HG03095 (cell line): ENCODE data around the gene PNPLA8.
"Not testable (repeated sequence)": the region's sequence is repeated elsewhere in the genome, so short reads cannot be mapped to it uniquely, and the experiment has no call there.

Experiments used
- ATAC-seq: cut with Tn5 transposase; IDR thresholded peaks from one replicate; pipeline ENCODE4 v1.9.1; 2021; ENCODE audit warnings: moderate library complexity; ENCODE audit not compliant: unreplicated experiment

The PNPLA8 gene

DNA sequence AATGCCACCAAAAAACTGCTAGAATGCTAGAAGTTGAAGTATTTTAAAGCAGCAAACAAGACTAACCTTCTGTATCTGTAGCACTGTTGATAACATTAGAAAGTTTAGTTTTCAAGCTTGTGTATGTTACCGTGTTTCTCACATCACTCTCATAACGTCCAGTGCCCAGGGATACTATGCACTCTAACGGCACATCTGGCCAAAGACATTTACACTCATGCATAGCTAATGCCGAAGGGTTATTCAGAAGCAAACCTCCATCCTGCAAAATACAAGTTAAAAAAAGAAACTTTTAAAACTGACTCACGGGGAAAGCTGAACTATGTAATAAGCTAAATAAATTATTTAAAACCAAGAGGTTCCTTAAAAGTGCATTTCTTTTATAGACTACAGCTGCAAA lies 46.8 kb downstream of the PNPLA8 start:
- ATAC-seq, result no peak

DNA sequence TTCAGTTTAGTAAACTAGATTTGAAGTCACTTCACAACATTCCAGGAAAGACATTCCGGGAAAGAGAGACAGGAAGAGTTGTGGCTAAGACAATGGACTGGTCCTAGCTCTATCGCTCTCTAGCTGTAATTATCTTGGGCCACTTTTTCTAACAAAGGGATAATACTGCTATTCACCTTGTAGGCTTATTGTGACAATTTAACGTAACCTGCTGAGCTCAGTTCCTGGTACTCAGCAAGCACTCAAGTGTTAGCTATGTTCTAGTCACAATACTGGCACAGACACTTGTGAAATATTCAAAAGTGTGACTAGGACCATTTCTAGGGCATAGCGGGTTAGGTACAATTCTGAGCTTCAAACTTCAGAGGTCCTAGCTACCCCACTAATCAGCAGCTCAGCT lies 57.7 kb downstream of the PNPLA8 start:
- no peak for ATAC-seq

DNA sequence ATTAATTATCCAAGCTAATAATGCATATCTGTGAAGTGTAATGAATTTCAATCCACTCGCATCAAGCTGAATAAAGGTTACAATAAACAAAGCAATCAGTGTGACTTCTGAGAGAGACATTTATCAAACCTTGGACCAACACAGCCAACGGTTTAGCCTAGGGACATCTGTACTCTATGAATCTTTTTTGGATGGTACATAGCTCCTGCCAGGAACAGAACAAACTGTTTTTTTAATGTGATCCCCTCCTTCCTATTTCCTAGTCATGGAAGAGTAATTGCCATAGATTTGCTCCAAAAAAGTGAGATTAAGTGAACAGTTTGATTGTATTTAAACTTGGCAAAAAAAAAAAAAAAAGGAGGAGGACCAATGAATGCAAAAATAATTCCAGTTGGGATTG lies 58.5 kb downstream of the PNPLA8 start:
- ATAC-seq, result no peak

DNA sequence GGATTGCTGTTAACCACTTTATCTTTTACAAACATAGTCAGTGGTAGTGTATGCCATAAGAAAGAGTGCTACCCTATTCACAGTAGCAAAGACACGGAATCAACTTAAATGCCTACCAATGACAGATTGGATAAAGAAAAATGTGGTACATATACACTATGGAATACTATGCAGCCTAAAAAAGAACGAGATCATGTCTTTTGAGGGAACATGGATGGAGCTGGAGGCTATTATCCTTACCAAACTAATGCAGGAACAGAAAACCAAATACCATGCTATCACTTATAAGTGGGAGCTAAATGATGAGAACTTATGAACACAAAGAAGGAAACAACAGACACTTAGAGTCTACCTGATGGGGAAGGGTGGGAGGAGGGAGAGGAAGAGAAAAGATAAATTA lies 59.6 kb downstream of the PNPLA8 start:
- ATAC-seq, result not testable (repeated sequence)

DNA sequence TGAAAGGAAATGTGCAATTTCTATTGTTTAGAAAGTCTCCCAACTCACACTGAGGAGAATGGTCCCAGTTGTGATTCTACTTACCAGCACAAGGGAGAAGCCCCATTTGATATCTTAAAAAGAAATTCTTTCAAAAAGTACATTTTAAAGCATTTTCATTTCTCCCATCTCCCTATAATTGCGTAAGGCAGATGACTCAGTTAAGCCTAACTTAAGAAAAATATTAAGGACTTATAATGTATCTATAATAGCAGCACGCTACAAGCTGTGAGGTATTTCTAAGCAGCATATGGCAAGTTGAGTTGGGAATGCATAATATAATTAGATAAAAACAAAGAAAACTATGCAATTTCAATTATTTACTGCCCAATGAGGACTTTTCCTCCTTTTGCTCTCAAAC lies 61.2 kb downstream of the PNPLA8 start:
- no peak for ATAC-seq

DNA sequence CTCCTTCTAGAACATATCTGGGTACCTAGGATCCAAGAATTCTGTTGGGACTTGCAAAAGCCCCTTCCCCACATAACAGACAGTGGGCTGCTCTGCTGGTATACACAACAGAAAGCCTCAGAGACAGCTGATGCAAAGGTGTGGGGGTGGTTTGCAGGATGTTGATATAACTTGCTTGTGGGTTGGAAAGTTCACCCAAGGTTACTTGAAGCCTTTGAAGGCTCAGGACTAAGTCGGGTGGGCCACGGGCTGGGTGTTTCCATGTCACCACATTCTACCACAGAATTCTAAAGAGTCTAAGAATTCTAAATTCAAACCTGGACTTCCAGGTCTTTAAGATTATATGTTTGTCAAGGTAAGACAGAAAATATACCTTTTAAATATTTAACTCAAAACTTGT lies 62.3 kb downstream of the PNPLA8 start:
- no peak for ATAC-seq

DNA sequence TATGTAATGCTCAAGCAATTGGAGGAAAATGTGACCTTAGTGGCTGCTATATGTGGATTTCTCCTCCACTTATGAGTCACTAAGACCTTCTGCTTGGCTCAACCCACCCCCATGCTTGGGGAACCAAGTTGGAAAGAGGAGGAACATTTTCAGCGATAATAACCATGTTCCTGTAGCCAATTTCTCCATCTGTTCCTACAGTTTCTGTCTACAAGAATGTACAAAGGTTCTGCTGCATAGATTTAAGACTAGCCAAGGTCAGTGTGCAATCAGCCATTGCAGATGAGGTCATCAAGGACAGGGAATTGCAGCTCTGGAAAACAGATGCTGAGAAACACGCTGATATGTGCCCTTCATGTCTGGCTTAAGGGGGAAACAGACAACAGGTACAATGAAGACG lies 64.1 kb downstream of the PNPLA8 start:
- no peak for ATAC-seq

DNA sequence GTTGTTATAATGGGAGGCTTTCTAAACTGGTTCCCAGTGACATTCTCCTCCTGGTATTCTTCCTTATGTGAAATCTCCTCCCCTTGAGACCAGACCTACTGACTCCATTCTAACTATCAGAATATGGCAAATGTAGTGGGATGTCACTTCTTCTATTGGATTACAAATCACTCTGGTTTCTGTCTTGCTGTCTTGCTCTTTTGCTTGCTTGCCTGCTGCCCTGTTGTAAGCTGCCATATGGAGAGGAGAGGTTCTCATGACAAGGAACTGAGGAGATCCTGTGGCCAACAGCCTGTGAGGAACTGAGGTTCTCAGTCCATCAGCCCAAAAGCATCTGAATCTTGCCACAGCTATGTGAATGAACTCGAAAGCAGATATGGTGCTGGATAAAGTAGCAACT lies 65.0 kb downstream of the PNPLA8 start:
- no peak for ATAC-seq

DNA sequence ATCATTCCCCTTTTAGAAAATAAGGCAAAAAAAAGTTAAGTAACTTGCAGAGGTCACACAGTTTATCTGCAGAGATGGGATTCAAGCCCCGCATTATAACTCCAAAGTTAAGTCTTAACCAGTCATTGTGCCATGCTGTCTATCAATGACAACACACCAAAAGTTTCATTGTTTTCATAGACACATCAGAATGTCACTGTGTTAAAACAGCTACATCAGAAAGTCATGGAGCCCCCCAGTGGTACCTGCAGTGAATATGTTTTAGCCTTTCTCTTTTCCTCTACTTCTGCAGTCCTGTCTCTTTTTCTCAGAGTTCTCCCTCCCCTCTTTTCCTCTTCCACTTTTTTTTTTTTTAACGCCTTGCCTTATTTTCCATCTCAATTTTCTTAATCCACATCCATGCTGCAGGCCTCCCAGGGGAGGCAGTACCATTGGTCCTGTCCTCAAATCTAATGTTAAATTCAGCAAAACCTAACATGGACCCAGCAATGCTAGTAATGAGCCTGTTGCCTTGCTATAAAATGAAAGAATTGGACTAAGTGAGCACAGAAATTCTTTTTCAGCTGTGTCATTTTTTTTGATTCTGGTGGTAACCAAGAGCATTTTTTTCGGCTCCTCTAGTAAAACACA lies 65.9 kb downstream of the PNPLA8 start:
- no peak for ATAC-seq

DNA sequence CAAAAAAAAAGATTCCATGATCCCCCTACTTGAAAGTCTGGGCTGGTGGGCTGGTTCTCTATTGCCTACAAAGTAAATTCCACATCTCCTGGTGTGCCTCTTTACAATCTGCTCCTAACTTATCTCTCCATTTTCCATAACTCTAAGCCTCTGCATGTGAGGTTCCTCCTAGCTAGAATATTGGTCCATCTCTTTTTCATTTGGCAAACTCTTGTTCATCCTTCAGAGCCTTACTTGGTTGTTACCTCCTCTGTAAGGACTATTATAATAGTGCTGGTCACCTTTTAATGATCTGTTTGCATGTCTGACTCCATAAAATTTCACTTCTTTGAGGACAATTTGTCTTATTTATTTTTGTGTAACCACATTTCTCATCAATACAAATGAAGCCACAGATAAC lies 68.1 kb downstream of the PNPLA8 start:
- no peak for ATAC-seq

DNA sequence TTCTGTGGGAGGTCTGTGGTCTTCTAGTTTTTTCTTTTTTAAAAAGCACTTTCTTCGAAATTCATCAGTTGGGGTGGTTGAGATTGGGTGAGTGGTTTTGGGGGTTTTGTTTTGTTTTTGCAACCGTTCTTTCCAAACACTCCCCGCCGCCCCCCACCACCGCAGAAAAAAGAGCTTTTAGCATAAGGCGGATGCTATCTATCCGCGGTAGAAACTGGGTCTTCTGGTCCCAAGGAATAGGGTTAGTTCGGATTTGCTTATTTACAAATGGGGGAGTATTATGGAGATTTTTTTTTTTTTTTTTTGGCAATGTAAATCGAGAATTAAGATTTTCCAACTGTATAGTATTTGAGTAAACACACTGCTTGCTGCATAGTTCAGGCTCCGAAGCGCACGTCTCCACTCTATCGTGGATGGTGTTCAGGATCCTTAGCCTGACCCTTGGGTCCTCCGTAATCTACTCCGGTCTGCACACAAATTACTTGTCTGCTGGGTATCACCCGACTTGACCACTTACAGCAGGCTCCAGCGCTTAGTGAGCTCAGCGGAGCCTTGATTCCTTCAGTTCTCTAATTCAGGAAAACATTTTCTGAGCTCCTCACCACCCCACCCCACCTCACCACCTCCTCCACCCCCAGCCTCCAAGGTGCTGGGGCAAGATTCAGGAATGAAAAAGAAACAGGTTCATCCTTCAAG lies 68.9 kb downstream of the PNPLA8 start:
- no peak for ATAC-seq

DNA sequence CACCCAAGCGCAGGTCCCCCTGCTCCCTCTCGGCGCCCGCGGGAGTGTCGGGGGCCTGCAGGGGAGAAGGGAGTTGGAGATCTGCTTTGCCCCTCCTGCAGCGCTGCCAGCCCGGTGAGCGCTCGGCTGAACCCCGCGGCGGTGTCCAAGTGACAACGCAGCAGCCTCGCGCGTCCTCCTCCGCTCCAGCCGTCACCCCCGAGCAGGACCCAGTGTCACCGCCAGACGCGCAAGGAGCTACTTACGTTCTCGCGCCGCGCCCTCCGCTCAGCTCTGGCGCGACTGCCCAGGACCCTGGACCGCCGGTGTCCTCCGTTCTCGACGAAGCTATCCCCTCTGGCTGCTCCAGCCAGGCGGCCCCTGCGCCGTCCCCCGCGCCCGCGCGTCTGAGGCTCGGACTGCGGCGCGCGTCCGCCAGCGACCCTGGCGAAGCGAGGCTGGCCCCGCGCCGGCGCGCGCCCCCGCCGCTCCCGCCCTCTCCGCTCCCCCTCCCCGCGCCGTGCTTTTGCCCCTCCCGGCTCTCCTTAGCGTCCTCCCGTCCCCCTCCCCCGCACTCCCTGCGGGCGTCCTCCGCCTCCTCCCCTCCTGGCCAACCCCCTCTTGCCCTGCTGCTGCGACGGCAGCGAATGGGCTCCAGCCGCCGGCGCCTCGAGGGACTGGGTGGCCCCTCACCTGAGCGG lies 69.8 kb downstream of the PNPLA8 start, which contains the start of gene NRCAM:
NRCAM (minus strand) TSS at position 439 of the 680 bp plus-strand sequence. CDS start 216,372 bp downstream, outside the sequence.
- ATAC-seq, result no peak

DNA sequence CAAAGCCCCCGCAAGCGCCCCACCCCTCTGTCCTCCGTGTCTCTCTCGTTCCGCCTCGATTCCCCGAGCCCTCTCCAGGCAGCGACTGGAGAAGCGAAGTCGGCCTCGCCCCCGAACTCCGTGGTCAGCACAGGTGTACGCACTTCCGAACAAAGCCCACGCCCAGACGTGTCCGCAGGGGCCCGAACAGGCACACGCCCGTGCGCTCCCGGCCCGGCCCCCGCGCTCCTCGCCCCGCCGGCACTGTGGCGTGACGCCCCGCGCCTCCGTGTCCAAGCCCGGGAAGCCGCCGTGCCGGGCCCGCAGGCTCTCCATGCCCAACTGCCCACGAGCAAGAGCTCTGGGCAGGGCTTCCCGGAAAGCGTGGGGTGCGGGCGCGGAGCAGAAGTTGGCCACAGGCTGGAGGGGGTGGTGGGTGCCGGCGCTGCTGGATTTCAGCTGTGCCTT lies 70.4 kb downstream of the PNPLA8 start:
- no peak for ATAC-seq

DNA sequence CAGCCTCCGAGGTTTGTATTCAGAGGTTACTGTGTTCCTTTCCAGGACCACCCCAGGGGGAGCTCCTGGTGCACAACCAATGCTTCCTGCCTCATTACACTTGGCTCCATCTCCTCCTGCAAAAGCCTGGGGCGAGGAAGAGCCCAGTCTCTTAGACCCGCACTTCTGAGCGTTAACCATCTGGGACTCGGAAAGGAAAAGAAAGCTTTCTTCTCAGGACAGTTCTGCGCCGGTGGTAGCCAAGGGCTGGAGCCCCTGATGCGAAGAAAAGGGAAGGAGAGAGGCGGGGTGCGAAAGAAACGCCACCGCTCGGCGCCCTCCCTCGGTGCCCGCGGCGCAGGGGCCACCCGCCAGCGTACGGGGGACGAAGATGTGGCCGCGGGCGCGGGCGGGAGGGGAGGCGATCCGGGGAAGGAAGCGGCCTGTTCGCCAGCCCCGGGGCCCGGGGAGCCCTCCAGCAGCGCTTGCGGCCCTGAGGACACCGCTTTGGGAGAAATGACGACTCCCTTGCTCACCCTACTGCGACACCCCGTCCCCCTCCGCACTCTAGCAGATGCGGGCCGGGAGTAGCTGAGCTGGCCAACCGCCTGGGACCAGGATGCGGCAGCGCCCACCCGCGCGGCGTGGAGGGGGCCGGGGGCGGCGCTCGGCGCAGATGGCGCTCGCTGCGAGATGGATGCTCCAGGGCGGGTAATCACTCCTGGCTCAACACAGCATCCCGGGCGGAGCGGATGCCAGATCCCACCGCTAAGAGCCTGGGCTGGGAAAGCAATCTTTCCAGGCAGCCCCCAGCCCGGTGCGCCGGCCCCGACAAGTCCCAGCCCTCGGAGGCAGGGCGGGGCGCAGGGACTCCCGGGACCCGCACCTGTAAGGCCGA lies 71.0 kb downstream of the PNPLA8 start:
- no peak for ATAC-seq

DNA sequence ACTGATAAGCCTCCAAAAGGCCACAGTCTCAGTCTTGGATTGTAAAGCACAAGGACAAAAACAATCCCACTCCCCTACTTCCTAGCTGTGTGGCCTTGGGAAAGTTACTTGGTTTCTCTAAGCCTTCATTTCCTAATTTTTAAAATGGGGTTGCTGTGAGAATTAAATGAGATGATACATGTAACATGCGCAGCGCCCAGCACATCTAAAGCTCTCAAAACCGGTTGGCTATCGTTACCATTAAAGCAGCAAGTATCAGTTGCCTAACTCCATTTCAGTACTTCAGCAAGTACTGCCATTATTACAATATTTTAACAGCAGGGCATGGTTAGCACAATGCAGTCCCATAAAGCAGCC lies 71.6 kb downstream of the PNPLA8 start:
- no peak for ATAC-seq

DNA sequence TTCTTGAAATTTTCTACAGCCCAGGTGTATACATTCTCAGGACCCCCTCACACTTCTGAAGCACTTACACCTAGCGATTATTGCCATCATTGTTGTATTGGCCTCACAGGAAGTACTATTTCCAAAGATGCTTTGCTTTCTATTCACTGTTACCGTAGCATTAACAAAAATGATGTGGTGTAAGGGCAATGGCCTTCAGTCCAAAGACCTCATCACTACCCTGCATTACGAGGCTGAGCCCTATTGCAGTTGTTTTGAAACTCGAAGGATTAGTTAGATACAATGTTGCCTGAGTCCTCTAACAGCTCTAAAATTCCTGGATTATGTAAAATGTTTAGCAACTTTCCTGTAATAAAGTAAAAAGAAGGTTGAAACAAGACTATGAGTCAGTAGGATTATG lies 72.6 kb downstream of the PNPLA8 start:
- ATAC-seq, result no peak

DNA sequence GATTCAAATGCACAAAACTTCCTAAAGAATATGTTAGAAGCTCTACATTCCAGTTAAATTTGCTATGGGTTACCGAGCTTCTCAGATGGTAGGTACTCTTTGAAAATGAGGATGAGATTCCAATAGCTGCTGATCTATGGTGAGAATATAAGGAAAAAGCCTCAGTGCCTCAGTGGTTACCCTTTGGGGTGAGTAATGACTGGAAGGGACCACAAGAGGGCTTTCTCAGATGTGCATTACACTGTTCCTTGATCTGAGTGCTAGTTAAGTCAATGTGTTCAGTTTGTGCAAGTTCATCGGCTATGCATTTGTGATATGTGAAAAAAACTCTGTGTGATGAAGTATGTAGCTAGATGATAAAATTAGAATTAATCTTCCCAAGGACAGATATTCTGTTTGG lies 73.2 kb downstream of the PNPLA8 start:
- no peak for ATAC-seq

DNA sequence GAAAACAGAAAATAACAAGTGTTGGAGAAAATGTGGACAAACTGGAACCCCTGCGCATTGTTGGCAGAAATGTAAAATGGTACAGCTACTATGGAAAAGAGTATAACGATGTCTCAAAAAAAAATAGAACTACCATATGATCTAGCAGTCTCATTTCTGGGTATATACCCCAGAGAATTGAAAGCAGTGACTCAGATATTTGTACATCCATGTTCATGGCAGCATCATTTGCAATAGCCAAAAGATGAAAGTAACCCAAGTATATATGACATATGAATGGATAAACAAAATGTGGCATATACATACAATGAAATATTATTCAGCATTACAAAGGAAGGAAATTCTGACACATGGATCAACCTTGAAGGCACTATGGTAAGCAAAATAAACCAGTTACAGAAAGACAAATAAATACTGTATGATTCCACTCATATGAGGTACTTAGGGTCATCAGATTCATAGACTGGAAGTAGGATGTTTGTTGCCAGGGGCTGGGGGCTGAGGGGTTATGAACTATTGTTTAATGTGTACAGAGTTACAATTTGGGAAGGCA lies 74.6 kb downstream of the PNPLA8 start:
- ATAC-seq, result no peak

DNA sequence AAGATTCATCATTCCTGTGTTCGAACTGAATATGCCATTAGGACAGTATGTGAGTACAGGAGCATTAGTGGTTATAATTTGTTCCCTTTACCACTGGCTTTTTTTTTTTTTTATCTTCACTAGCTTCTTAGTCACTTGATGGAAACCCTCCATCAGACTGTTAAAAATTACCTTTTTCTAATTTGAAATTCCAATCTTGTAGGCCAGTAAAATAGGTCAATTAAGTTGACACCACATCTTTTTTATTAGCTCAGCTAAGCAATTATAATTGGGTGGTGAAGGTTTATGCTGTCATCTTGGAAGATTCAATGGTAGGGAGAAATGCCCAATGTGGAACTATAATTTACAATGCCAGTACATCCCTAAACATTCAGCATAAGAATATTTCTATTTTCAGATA lies 75.8 kb downstream of the PNPLA8 start:
- no peak for ATAC-seq

DNA sequence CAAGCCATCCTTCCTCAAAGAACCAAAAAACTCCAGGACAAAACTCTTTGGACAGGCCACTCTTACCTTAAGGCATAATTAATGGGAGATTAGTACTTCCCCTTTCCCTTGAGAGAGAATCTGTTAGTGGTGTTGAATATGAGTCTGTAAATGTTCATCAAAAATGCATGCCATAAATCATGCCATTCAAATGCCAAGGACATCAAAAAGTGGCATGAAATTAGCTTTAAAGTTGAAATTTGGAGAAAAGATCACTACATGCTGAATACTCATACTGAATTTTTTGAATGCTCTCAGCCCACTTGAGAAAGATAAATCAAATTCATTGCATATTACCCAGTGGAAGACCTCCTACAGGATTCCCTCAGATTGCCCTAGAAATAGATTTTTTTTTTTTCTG lies 76.4 kb downstream of the PNPLA8 start:
- ATAC-seq, result no peak
